Renal cortical epithelial cell (primary cell): ENCODE results near the gene DENND4B. TPM values are rescaled to one million over a fixed set of nuclear protein-coding genes. Genes with fewer than 3 reads are reported as not detected.
"Not testable (repeated sequence)": the region's sequence is repeated elsewhere in the genome, so short reads cannot be mapped to it uniquely, and the experiment has no call there.

ENCODE experiments used
- DNase-seq: peaks from one replicate; pipeline ENCODE4 v3.0.0-alpha.2; 2011; ENCODE audit warnings: low read depth
- total RNA-seq: library from RNA; depleted of rRNA; stranded (reverse); fragments of >200 nt; gene quantifications from 2 replicates; pipeline ENCODE4 v1.2.3, GENCODE V29; 2014

The DENND4B gene, protein sequence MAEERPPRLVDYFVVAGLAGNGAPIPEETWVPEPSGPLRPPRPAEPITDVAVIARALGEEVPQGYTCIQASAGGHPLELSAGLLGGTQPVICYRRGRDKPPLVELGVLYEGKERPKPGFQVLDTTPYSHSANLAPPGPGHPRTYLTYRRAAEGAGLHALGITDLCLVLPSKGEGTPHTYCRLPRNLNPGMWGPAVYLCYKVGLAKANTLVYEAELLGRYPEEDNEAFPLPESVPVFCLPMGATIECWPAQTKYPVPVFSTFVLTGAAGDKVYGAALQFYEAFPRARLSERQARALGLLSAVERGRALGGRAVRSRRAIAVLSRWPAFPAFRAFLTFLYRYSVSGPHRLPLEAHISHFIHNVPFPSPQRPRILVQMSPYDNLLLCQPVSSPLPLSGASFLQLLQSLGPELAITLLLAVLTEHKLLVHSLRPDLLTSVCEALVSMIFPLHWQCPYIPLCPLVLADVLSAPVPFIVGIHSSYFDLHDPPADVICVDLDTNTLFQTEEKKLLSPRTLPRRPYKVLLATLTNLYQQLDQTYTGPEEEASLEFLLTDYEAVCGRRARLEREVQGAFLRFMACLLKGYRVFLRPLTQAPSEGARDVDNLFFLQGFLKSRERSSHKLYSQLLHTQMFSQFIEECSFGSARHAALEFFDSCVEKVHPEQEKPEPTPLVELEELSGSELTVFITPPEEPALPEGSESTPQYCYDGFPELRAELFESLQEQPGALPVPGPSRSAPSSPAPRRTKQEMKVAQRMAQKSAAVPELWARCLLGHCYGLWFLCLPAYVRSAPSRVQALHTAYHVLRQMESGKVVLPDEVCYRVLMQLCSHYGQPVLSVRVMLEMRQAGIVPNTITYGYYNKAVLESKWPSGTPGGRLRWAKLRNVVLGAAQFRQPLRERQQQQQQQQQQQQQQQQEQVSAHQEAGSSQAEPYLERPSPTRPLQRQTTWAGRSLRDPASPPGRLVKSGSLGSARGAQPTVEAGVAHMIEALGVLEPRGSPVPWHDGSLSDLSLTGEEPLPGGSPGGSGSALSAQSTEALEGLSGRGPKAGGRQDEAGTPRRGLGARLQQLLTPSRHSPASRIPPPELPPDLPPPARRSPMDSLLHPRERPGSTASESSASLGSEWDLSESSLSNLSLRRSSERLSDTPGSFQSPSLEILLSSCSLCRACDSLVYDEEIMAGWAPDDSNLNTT (N-terminal part only)
- total RNA-seq: 2.6 and 21.5 TPM in 2 replicates

DNA sequence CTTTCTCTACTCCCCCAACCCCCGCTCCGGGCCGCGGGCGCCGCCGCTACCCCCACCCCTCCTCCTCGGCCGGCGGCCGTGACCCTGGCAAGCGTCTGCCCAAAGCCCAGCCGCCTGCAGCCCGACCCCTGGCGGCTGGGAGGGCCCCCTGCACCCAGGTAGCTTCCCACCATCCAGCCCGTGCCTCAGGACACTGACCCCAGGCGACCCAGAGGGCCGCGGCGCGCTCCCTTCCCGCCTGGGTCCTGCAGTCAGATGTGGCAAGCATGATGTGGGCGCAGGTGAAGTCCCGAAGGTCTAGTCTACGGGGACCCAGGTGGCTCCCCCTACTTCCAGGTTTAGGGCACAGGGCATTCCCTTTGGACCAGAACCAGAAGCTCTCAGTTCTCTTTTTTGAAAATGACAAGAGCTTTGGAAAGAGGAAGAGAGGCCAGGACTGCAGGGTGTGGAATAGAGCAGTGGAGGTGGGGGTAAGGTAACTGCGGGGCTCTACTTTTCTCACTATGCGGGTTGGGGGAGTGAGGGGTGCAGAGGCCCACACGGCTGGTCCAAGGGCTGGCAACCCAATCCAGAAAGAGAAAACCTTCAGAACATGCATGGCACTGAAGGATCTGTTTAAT lies at the start of gene DENND4B:
DENND4B (minus strand) TSS at position 97 of the 620 bp plus-strand sequence. CDS start 2,344 bp downstream, outside the sequence.
- peak; percentile 38 for DNase-seq

DNA sequence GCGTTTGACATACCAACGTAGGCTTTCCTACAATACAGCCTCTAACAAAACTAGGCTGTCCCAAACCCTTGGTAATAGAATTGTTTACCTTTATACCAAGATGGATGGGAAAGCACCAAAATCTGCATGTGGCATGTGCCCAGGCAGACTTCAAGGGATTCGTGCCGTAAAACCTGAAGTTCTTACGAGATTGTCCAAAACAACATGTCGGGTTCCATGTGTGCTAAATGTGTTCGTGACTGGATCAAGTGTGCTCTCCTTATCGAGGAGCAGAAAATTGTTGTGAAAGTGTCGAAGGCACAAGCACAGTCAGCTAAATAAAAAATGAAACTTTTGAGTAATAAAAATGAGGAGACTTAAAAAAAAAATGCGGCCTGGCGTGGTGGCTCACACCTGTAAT lies 49.1 kb upstream of the DENND4B start:
- no peak for DNase-seq

DNA sequence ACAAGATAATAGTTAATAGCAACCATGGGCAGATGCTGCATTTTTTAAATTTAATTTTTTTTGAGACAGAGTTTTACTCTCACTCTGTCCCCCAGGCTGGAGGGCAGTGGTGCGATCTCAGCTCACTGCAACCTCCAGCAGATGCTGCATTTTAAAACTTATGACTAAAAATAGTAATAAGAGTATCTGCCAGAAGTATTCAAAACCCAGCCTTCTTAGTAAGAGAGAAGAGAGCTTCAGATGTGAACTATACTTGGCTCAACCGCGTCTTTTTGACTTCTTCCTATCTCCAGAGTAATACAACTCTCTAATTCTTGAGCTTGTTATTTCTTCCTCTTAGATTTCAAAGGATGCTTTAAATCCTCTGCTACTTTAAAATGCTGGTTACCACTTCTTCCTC lies 48.7 kb upstream of the DENND4B start:
- DNase-seq: no peak

DNA sequence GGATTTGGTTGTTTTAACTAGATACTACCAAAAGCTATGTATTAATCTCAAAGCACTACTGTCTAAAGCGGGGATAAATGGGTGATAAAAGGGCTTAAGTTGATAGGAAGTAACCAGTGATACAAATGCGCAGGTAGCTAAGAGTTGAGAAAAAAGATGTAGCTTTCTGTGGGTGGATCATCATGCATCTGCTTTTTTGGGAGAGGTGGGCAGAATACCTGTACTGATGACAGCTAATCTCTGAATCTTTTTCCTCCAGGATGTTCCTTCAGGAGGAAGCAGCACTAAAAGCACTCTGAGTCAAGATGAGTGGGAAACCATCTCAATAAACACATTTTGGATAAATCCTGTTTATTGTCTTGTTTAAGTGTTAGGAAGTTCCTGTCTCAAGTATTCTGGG lies 45.3 kb upstream of the DENND4B start:
- no peak for DNase-seq

DNA sequence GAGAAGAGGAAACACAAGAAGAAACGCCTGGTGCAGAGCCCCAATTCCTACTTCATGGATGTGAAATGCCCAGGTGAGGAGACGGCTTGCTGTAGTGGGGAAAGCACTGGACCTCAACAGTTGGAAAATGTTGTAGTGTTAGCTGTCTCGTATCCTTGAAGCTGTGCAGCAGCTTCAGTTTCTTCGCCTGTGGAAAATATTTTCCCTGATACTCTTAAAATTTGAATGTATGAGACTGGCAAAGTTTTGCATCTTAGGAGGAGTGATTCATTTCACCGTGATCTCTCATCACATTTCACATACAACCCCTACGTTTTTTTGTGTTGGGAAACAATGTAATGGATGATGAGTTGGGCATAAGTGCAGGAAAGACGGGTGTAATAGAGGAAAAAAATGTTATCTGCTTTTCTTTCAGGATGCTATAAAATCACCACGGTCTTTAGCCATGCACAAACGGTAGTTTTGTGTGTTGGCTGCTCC lies 44.7 kb upstream of the DENND4B start:
- no peak for DNase-seq

DNA sequence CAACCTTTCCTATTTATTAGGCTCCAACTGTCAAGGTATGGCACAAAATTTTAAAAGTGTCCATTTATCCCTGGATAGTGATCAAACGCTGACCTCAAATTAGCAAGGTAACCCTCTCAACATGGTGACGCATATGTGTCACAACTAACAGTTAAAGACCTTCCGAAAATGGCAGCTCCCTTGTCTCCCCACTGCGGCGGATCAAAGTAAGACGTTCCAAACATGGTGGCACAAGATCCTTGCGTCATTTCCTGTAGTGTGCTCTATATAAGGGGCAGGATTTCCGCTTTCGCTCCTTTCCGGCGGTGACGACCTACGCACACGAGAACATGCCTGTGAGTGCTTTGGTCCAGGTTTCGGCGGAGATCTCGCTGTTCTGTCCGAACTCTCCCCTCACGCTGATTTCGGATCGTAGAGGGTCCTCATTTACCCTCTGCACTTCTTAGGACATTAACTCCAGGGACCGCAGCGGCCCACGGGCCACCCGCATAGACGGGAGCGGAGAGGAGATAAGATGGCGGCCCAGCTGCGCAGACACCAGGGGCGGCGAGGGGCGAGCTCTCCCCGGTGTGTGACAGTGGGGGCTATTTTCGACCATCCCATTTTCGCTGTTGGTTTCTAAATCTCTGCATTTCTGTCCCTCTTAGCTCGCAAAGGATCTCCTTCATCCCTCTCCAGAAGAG lies 44.1 kb upstream of the DENND4B start, which contains the start of gene RPS27:
RPS27 (plus strand) TSS at position 295 of the 683 bp plus-strand sequence; CDS start at position 330, 35 bp downstream.
- peak; percentile 98 for DNase-seq

DNA sequence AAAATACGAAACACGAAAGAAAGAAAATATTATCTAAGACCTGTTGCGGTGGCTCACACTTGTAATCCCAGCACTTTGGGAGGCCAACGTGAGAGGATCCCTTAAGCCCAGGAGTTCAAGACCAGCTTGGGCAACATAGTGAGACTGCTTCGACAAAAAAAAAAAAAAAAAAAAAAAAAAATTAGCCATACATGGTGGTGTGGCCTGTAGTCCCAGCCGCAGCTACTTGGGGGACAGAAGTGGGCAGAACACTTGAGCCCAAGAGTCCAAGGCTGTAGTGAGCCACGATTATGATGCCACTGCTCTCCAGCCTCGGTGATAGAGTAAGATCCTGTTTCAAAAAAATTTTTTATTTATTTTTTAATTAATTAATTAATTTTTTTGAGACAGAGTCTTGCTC lies 41.1 kb upstream of the DENND4B start:
- no peak for DNase-seq

DNA sequence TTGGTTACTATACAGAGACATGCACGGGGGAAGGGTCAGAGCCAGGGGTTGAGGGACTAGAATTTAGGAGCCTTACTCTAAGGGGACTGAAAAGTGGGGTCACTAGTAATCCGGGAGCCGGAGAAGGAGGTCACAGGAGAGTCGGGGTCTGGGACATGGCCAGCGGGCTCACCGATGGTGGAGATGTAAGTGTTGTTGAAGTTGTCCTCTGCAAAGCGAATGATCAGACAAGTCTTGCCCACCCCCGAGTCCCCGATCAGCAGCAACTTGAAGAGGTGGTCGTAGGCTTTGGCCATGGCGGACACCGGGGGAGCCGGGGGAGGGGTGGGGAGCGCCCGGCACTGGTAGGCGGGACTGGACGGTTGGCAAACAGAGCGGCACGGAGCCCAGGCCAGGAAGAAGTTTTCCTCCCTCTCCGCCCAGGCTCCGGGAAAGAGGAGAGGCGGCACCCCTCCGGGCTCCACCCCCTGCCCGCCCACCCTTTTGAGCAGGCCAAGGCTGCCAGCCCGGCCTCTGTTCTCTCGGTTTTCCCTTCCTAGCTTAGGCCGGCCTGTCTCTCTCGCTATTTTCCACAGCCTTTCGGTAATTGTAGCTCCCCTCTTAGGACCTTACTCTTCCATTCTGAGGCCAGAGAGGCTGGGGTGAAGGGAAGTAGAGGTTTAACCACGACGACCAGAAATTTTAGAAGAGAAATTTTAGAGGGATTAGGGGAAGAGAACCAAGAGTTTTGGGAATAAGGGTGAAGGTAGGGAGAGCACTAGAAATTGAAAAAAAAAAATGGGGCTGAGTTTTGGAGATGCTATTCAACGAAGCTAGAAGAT lies 39.6 kb upstream of the DENND4B start, which contains the start of gene RAB13:
RAB13 (minus strand) TSS at position 399 of the 821 bp plus-strand sequence; CDS start at position 296, 103 bp downstream.
- peak; percentile 75 for DNase-seq

DNA sequence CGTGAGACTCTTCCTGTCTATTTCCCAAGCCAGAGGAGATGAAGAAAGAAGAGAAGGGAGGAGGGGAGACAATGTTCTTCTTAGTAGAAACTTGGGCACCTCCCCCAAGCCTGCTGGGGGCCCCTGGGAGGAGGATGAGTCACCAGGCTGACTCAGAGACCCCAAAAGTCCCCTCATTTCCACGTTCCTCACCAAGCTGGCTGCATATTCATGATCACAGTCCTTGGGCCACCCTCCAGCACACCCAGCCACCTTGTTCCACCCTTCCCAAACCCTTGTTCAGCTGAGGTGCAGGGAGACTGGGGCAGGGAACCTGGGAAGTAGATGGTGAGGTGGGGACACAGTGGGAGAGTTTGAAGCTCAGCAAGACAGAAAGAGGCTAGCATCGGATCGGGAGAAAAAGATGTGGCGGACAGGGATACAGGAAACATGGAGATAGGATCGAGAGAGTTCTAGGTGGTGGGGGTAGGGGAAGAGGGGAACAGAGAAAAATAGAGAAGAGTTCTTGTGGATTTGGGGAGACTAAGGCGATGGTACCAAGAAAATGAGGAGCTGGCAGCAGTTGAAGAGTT lies 38.9 kb upstream of the DENND4B start:
- DNase-seq: peak; percentile 80

DNA sequence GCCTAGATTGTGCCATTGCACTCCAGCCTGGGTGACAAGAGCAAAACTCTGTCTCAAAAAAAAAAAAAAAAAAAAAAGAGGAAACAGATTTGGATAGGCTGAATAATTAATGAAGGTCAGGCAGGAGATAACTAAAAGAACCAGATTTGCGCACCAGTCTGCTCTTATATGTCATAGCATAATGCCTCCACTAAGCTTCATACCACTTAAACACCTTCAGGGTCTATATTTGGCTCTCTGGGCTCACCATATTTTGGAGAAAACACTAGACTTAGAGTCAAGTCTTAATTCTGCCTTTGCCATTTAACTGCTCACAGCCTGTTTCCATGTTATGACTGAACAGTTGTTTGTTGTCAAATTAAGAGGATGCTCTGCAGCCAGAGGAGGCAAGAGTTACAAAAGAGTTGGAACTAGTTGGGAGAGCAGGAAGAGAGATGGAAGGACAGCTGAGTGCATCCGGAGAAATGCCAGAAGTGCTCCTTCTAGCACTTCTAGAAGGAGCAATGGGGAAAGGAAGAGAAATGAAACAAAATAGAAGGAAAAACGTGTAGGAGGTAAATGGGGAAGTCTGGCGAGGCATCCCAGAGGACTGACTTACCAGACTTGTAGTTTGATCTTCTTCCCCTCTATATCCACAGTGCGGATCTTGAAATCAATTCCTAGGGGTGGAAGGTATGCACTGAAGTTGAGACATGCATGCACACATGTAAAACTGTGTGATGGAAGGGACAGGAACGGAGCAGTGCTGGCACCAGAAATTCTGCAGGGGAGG lies 37.8 kb upstream of the DENND4B start:
- no peak for DNase-seq

DNA sequence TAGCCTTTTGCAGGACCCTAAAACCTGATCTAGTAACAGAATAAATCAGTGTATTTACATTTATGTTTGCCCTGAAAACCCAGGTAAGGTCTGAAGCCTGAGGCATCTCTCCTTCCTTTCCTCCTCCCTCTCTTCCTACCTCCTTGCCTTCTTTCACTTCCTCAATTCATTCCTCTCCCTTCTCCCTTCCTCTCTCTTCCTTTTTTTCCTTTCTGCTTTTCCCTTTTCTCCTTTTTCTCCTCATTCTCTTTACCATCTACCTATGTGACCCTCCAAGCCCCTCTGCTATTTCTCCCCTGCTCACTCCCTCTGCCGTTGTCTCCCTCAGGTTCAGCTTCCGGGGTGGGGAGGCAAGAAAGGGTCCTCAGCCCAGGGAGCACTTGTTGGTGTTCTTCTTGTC lies 35.2 kb upstream of the DENND4B start:
- not testable (repeated sequence) for DNase-seq

DNA sequence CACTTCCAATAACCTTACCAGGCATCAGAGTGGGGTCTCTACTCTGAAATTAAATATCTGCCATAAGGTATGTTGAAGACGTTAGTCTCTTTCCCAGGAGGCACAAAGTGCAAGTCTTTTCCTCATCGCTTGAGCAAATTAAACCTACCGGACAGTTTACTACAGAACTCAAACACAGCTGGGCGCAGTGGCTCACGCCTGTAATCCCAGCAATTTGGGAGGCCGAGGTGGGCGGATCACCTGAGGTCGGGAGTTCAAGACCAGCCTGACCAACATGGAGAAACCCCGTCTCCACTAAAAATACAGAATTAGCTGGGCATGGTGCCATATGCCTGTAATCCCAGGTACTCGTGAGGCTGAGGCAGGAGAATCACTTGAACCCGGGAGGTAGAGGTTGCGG lies 32.6 kb upstream of the DENND4B start:
- DNase-seq: not testable (repeated sequence)

DNA sequence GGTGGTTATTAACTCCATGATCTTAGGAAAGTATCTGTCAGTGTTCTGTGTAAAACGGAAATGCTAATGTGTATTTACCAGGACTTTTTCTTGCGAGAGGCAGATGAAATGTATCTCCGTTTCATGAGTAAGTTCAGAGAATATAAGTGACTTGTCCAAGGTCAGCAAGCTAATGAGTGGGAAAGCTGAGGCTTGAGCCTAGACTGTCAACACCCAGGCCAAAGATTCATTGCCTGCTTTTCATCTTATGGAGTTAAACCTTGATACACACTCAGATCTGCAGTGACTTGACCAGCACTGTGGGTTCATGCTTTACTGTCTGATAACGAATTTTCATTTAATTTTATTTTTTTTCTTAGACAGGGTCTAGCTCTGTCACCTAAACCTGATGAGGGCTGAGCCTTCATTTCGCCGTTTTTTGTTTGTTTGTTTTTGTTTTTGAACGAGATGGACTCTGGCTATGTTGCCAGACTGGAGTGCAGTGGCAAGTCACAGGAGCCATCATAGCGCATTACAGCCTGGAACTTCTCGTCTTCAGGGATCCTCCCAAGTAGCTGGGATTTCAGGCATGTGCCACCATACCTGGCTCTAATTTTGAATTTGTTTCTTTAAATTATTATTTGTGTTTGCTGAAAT lies 31.9 kb upstream of the DENND4B start:
- DNase-seq: no peak

DNA sequence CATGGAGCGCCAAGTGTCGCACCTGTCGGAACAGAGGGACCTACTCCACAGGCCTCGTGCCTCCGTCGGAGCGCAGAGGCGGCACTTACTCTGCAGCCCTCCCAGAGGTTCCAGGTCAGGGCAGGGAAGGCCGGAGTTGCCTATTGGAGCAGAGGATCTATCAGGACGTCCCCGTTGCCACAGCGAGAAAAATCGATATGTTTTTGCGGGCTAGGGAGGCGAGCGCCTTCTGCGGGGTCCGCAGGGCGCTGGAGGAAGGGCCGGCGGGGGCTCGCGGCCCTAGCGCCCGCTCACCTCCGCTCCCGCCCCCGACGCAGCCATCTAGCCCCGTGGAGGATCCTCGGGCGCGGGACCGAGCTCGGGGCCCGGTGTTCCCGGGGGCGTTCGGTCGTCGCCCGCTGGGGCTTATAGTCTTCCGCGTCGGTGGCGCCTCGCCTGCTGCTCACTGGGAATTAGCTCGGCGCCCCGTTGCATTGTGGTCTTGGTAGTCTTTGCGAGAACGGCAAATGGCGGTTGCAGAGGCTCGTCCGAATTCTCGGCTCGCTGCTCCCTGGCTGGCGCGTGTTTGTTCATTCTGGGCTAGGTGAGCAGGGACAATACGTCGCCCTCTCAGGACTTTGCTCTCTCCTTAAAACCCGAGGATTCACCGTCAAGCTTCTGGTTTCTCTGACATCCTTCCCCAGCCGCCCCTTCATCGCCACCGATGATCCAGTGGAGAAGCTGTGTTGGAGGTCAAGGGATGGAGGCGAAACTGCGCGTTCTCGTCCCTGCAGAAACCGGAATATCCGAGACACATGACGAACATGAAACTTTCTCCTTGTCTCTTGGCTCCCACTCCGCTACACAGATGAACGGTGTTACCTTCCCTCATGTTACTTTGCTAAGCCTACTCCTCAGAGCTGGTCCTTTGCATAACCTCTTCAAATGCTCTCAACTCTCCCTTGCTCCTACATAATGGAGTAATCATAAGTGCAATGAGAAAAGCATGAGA lies 31.0 kb upstream of the DENND4B start, which contains the start of gene JTB:
JTB (minus strand) TSS at position 425 of the 991 bp plus-strand sequence; CDS start at position 3, 422 bp downstream.
- peak; percentile 63 for DNase-seq

DNA sequence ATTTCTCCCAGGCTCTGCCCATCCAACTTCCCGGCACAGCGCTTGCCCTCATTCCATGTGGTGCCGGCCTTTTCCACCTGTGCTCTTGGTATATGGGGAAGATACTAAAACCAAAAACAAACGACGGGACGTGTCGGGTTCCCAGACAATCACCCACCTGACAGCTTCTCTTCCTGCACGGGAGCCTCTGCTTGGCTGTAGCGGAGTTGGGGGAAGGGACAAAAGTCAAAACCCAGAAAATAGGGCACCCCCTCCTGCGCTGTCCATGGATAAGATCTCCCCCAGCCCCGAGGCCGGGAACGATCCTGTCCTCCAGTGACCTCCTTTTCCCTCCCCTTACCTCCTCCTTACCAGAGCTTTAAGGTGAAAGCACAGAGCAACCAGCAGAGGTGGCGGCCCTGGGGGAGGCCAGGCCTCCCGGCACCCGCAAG lies 30.3 kb upstream of the DENND4B start:
- no peak for DNase-seq

DNA sequence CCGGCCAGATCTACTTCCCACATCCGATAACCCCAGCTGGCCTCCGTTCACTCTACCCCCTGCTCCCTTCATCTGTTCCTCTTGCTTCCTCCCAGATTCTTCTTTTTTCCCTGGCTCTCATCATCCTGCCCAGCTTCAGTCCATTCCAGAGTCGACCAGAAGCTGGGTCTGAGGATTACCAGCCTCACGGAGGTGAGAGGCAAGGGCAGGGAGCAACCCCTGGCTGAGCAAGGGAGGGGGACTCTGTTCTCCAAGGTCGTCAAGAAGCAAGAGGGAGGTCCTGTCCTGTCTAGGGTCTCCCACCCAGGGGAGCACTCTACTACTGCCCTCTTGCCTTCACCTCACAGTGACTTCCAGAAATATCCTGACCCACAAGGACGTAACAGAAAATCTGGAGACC lies 27.0 kb upstream of the DENND4B start:
- no peak for DNase-seq

DNA sequence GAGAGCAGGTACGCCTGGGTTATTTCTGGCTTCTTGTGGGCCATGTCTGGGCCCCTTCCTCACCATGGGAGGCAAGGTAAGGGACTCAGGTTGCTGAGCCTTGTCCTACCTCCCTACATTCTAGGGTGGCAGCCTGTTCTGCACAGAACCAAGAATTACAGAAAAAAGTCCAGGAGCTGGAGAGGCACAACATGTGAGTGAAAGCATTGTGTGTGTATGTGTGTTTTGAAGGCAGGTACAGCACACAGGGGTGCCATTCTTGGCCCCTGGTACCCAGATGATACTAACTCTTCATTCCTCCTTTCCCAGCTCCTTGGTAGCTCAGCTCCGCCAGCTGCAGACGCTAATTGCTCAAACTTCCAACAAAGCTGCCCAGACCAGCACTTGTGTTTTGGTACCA lies 26.6 kb upstream of the DENND4B start:
- no peak for DNase-seq
